IPS-NIHi11 (cell line): ENCODE measurements around the gene RNF115.
"Not testable (repeated sequence)": the region's sequence is repeated elsewhere in the genome, so short reads cannot be mapped to it uniquely, and the experiment has no call there.

Experiments
- DNase-seq: peaks from one replicate; pipeline ENCODE4 v3.0.0; 2012; ENCODE audit warnings: mixed read lengths, low spot score

Gene RNF115

GRCh38 chr1:145823565-145824498, at the start of gene RNF115, which contains the start of gene POLR3C:
TSS of gene RNF115 (minus strand) at chr1:145824095. CDS start at chr1:145823873, 222 bp downstream.
TSS of gene POLR3C (plus strand) at chr1:145824200. CDS start at chr1:145825777, 1,577 bp downstream.
- DNase-seq: peak; percentile 97

DNA sequence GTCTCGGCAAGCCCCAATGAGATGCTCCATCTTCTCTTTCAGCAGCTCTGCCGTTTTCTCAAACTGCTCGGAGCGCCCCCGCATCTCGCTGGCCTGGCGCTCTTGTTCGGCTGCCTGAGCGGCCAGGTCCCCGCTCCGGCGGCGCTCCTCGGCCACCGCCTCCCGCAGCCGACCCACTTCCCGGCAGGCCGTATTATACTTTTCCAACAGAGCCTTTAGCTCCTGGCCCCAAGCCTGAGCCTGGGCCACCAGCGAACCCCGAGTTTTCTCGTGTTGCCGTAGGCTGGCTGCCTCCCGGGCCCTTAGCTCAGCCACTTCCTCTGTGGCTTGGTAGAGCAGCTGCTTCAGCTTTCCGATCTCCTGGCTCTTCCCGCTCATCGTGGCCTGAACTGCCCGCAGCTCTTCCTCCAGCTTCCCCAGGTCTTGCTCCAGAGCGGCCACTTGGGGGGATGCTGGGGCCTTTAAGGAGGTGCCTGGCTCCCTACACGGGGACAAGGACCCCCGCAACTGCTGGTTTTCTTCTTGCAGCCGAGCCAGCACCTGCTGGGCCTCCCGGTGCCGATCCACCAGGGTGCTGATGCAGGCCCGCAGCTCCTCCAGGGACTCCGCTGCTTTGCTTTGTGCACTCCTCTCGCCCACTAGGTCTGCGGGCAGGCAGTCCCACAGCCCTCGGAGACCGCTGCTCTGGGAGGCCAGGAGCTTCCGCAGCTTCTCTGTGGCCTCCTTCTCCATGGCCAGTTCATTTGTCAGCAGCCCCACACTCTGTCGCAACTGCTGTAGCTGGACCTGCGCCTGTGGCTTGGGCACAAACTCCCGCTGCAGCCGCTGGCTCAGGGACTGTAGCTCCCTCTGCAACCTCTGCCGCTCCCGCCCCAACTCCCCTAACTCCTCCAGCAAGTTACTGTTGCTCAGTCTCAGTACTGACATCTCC, 48.4 kb upstream of the RNF115 start:
- peak; percentile 63 for DNase-seq

DNA sequence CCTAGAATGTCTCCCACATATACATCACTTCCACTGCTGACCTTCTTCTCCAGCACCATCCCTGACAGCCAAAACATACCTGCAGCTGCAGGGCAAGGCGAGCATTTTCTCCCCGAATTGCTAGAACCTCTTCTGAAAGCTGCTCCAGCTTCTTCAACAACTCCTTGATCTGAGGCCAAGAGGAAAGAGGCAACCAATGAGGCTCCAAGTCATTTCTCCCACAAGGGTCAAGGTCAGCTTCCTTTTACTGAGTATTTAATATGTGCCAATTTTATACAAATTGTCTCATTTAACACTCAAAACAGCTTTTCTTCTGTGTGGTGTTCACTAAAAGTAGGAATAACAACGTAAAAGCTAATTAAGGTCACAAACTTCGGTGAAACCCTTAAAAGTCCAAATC, 44.3 kb upstream of the RNF115 start:
- no peak for DNase-seq

GRCh38 chr1:145863282-145864018, 39.6 kb upstream of the RNF115 start:
- no peak for DNase-seq

- DNase-seq: peak; percentile 93
Measured at GRCh38 chr1:145859491-145860023, 35.7 kb upstream of the RNF115 start.

DNA sequence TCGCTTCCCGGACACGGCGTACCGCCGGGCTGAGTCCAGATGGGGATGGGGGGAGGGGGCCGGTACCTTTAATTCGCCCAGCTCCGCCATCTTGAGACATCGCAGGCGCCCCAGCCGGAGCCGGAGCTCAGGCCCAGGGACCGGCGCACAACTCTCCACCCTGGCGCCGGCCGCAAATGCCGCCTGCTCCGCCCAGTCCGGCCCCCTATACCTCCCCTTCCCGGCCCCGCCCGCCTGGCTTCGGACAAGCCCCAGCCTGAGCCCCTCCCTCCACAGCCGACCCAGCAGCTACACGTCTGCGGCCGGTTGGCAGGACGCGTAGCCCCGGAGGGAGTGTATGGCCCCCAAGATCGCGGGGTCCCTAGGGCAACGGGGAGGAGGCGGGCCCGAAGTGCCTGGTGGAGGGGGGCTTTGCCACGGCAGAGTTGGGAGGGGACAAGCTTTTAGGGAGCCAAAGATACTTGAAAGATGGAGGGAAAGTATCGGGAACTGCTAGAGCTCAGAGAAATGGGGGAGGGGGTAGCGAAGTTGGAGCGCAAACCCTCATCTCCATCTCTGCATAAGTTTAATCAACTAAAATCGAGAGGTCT, 35.1 kb upstream of the RNF115 start, which contains the start of gene PIAS3:
TSS of gene PIAS3 (minus strand) at position 181 of the 590 bp plus-strand sequence. CDS start at position 90, 91 bp downstream.
- DNase-seq: peak; percentile 98

DNA sequence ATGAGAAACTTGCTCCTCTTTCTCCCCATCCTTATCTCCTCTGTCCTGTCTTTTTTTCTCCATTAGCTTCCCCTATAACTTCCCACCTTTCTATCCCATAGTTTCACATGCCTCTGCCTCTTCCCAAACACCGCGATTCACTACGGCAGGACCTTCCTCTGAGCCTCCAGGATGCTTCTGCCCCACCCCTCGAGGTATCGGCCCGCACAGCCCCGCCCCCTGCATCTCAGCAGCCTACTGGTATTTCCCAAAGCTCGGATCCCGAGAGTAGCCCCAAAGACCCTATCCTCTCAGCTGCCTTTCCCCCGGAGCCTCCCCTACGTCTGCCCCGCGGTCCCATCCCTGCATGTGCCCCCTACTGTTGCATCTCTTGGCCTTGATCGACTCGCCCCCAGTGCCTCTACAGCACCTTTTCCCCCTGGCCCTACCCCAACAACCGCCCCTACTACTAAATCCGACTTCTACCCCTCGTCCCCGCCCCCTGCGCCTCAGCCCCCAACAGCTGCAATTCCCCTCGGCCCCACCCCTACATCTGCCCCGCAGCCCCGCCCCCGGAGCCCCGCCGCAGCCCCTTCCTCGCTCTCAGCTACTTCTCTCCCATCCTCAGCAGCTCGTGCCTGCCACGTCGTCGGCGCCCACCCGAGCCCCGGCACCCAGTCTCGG, 34.5 kb upstream of the RNF115 start:
- DNase-seq: peak; percentile 86

DNA sequence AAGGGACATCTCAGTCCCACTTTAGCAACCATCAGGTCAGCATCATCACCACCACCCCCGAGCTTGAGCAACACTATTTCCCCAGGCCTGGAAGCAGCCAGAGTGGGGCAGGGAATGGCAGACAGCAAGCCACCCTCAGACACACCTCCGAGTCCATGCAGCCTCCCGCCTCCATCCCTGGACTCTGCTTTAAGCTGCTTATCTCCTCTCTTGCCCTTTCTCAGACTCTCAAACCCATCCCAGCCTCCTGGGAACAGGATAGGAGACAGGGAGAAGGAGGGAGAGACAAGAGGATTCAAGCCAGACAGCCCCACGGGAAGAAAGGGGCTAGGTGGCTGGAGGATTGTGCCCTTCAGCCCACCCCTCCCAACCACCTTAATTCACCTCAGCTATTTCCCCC, 33.3 kb upstream of the RNF115 start:
- no peak for DNase-seq

DNA sequence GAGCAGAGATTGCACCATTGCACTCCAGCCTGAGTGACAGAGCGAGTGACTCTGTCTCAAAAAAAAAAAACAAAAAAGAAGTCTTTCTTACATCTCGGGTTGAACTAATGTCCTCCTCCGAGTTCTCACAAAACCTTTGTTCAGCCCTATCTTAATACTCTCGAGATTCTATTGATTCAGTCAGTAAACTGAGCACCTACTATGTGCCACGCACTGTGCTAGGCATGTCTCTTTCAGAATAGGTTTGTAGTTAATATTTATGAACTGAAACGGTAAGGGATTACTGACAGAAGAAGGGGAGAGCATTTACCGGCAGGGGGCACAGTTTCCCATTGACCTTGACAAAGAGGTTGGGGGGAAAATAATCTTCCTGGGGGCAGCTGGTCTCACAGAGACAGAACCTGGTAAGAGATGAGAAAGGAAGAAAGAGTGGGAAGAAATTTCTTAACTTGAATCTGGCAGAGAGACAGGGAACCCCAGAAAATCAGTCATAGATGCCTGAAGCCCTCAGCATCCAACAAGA, 31.6 kb upstream of the RNF115 start:
- no peak for DNase-seq

DNA sequence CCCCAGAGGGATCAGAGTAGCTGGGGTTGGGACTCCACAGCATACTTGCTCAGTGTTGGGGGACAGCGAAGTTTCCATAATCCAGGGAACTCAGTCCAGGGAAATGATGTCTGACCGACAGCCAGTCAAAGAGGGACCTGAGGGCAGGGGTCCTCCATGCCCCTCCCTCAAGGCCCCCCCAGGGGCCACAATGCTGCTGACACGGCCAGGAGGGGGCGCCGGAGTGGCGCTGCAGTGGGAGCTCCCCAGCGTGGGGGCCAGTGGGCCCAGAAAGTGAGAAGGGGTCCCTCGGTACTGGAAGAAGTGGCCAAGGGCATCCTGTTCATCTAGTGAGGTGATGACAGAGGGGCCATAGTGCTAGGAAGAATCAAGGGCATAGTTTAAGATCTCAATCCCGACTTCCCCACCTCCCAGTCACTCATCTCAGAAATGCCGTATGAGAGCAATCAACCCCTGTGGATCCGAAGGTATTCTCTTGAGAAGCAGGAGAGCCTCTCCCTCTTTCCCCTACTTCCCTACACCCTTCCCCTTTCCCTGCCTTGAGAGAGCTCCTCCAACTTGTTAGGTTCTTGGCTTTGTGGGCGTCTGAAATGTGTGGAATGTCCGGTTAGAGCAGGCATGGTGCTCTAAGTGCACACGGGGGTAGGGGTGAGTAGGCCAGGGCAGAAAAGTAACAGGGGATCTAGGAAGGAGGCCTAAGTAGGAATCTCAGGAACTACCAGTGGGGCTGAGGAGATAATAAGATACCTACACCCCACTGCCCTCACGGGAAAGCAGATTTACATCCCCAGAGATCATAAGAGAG, 25.7 kb upstream of the RNF115 start:
- DNase-seq: peak; percentile 69

DNA sequence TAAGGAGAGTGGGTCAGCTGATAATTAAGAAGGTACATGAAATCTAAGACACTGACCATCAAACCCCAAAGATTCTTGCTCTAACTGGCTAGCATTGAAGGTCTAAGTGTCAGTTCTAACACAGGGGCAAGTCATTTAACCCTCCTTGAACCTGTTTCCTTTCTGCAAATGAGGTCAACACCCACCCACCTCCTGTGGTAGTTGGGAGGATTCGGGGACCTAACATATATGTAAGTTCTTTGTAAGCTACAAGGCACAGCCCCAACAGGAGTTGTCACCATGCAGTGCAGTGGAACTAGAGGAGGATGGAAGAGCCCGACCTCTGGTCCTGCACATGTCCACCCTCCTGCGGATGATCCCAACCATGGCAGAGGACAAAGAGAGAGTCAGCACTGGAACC, 23.9 kb upstream of the RNF115 start:
- DNase-seq: no peak

- DNase-seq: peak; percentile 84
Measured at GRCh38 chr1:145846201-145846612, 22.3 kb upstream of the RNF115 start.

DNA sequence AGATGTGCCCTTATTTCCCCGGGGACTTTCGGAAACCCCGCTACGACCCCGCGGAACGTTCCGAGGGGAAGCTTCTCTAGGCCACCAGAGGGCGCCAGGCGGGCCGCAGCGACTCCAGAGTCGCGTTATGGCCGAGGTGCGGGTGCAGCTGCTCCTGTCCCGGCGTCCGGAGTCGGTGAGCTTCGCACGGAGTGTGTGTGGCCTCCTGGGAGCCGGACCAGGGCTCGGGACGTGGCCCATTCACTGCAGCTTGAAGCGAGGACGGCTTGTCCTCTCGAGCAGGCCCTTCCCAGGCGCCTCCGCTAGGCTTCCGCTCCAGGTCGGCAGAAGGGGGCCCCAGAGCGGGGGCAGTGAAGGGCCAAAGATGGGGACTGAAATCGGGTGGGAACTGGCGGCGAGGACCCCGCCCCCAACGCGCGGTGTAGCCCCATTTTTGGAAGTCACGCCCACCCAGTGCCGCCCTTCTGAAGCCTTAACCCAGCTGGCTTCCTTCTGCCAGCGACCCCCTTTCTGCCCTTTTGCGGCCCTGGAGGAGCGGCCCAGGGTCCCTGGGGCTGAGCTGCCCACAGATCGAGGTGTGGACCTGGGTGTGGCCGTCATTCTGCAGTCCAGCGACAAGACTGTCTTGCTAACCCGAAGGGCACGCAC, 21.7 kb upstream of the RNF115 start, which contains the start of gene NUDT17:
TSS of gene NUDT17 (plus strand) at position 117 of the 648 bp plus-strand sequence. CDS start at position 128, 11 bp downstream.
- DNase-seq: peak; percentile 97

- DNase-seq: no peak
Measured at GRCh38 chr1:145845144-145845513, 21.2 kb upstream of the RNF115 start.

GRCh38 chr1:145843031-145843430, 19.1 kb upstream of the RNF115 start:
- DNase-seq: no peak

DNA sequence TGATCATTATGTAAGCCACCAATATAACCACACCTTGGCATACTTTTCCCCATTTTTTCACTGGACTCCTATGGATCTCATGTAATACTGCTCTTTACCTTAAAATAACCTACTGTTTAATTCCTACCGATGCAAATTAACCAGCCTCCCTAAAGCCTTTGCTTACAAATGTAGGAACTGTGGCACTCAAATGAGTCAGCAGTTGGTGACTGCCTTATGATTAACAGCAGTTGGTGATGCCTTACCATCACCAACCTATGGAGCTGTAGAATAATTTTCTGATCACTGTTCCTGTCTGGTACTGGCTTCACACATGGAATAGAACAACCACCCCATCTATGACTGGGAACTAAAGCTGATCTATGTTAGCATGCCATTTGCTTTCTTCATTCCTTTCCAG, 13.8 kb upstream of the RNF115 start:
- DNase-seq: no peak

DNA sequence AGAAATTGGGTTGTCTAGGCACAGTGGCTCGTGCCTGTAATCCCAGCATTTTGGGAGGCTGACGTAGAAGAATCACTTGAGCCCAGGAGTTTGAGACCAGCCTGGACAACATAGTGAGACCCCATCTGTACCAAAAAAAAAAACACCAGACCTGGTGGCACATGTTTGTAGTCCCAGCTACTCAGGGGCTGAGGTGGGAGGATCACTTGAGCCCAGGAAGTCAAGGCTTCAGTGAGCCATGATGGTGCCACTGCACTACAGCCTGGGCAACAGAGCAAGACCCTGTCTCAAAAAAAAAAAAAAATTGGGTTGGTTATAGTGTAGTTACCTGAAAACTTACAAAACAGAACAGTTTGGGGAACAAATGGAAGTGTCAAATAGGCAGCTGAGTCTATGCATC, 6.9 kb upstream of the RNF115 start:
- not testable (repeated sequence) for DNase-seq

GRCh38 chr1:145828367-145829026, 4.6 kb upstream of the RNF115 start:
- no peak for DNase-seq
